DMS53 treated with DMSO at 0.1 percent for 48 hours (cell line): ENCODE data around the gene VEZF1.

Experiments used
- DNase-seq: peaks from one replicate; lab custom pipeline; 2025; ENCODE audit not compliant: unreplicated experiment; lab: John Stamatoyannopoulos, UW

The VEZF1 gene, protein sequence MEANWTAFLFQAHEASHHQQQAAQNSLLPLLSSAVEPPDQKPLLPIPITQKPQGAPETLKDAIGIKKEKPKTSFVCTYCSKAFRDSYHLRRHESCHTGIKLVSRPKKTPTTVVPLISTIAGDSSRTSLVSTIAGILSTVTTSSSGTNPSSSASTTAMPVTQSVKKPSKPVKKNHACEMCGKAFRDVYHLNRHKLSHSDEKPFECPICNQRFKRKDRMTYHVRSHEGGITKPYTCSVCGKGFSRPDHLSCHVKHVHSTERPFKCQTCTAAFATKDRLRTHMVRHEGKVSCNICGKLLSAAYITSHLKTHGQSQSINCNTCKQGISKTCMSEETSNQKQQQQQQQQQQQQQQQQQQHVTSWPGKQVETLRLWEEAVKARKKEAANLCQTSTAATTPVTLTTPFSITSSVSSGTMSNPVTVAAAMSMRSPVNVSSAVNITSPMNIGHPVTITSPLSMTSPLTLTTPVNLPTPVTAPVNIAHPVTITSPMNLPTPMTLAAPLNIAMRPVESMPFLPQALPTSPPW

DNA sequence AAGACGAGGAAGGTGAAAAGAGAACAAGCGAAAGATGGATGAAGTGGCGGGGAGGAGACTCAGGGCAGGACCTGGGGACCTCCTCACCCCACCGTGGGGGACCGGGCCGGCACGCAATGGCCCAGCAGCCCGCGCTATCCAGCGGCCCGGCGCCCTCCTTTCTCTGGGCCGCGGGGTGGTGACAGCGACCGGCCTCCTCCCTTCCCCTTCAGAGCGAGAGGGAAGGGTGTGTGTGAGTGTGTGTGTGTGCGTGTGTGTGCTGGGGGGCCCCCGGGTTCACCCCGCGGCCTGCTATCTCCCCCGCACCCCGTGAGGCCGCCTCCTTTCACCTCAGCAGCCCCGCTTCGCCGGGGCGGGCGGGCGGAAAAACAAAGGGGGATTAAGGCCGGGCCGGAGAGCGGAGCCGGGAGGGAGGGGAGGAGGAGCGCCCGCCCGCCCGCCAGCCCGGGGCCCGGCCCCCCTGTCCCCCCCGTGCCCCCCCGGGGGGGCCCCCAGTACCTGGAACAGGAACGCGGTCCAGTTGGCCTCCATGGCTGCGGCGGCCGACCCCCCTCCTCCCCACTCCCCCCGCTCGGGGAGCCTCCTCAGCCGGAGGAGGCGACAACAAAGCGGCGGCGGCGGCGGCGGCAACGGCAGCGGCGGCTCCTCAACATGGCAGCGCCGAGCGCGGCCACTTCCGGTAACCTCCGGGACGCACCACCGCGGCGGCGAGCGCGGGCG is at the start of gene VEZF1:
TSS of gene VEZF1 (minus strand) at position 674 of the 720 bp plus-strand sequence. CDS start at position 531, 143 bp downstream.
- peak; percentile 34 for DNase-seq

DNA sequence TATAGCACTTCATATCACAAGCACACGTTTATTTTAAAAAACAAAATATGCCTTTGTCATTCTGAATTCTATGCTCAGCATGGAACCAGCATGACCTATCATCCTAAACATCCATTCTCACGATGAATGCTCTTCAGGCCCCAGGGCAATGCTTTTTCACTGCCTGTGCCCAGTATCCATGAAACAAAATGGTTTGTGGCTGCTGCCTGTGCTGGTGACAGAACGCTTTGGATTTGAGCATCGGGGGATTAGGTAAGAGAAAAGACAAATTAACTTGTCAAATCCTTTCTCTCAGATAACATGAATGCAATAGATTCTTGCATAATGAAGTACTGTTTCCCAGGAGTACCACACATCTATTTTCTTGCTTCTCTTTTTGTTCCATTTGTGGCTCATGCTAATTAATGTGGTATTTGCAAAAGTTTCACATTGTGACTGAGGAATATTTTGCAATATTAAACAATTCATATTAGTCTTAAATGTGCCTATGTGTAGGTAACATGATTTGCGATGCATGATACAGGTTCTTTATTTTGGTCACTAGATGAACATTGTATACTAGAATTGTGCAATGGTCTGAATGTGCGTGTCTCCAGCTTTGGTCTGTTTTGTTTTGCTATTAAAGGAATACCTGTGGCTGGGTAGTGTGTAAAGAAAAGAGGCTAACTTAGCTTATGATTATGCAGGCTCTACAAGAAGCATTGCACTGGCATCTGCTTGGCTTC is 44.8 kb upstream of the VEZF1 start:
- no peak for DNase-seq

DNA sequence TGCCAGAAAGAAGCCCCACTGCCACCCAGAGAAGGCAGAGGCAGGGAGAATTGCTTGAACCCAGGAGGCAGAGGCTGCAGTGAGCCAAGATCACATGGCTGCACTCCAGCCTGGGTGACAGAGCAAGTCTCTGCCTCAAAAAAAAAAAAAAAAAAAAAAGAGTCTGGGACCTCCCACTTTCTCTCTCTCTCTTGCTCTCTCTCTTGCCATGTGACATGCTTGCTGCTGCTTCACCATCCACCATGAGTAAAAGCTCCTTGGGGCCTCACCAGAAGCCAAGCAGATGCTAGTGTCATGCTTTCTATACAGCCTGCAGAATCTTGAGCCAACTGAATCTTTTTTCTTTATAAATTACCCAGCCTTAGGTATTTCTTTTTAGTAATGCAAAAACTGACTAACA is 40.5 kb upstream of the VEZF1 start:
- DNase-seq = no peak

DNA sequence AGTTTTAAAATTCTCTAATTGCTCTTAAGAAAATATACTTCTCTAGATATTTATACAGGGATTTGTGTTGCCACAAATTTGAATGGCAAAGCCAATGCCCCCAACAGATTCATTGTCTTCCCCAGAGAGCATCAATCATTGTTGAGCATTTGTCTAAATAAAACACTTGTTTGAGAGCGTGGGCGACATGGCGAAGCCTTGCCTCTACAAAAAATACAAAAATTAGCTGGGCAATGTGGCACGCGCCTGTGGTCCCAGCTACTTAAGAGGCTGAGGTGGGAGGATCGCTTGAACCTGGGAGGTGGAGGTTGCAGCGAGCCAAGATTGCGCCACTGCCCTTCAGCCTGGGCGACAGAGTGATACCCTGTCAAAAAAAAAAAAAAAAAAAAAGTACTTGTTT is 32.3 kb upstream of the VEZF1 start:
- DNase-seq = no peak

DNA sequence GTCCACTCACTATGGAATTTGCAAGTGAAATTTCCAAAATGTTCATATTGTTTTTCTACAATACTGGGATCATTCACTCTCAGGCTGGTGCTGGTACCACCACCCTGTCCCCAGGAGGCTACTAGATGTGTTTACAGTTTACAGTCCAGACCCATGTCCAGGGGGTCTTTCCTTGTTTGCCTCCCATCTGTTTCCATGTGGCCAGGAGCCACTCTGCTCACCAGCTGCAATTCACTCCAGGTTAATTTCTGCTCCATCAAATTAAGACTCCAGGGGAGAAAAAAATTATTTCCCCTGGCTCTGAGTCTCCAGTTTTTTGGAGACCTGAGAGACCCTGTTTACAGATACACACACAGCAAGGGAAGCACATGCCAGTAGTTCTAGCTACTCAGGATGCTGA is 31.5 kb upstream of the VEZF1 start:
- no peak for DNase-seq

DNA sequence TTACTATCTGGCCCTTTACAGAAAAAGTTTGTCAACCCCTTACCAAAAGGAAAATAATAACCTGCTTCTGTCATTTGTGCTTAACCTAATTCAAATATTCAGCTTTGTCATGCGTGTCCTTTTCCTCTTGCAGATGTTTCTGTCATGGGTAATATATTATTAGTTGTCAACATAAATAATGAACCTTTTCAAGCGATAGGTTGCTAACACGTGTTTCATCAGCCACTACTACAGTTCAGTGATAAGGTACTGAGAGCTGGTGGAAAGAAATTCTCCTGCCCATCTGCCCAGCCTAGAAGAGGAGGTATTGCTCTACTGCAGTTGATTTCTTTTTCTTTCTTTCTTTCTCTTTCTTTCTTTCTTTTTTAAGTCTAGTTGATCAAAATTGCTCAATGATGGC is 31.0 kb upstream of the VEZF1 start:
- DNase-seq = no peak

DNA sequence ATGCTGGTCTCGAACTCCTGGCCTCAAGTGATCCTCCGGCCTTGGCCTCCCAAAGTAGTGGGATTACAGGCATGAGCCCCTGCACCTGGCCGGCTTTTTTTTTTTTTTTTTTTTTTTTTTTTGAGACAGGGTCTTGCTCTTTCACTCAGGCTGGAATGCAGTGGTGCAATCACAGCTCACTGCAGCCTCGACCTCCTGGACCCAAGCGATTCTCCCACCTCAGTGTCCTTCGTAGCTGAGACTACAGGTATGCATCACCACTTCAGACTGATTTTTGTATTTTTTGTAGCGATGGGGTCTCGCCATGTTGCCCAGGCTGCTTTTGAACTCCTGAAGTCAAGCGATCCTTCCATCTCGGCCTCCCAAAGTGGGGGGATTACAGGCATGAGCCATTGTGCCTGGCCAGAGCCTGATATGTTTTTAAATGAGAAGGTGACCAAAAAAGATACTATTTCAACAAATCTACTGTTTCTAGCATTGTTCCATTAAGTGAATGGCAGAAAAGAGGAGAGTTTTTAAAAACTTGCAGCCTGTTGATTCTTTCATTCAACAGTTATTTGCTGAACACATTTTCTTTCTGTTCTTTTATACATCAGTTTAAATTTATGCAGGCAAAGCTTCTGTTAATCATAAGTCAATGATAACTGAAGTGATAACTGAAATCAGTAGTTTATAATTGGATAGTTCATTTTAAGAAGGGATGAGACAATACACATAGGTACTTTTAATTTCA is 22.2 kb upstream of the VEZF1 start:
- no peak for DNase-seq

DNA sequence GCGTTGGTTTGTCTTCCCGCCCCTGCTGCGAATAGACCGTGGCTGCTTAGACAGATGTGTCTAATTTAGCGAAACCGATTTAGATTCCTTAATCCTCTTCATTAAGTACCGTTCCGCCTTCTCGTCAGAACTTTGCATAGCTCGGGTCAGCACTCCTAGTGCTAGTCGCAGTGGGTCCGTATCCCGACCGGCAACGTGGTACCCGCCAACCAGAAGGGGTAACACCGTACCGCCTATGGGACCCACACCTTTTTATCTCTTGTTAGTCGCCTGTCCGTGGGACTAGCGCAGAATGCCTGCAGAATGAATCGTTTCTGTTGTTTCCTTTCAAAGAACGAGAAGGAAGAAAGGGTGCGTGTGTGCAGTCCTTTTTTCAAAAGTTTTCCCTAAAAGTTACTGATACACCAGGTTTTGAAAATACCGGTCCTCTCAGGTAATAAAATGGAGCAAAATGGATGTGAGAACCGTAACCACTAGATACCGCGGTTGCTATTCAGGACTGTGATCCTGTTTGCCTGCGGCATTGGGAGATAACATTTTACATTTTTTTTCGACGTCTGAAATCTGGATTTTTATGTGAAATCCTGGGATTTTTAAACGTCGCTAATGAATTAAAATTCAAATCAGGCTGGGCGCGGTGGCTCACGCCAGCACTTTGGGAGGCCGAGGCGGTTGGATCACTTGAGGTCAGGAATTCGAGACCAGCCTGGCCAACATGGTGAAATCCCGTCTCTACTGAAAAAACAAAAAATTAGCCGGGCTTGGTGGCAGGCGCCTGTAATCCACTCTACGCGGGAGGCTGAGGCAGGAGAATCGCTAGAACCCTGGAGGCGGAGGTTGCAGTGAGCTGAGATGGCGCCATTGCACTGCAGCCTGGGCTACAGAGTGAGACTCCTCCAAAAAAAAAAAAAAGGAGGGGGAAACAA is 20.0 kb upstream of the VEZF1 start:
- DNase-seq = no peak

DNA sequence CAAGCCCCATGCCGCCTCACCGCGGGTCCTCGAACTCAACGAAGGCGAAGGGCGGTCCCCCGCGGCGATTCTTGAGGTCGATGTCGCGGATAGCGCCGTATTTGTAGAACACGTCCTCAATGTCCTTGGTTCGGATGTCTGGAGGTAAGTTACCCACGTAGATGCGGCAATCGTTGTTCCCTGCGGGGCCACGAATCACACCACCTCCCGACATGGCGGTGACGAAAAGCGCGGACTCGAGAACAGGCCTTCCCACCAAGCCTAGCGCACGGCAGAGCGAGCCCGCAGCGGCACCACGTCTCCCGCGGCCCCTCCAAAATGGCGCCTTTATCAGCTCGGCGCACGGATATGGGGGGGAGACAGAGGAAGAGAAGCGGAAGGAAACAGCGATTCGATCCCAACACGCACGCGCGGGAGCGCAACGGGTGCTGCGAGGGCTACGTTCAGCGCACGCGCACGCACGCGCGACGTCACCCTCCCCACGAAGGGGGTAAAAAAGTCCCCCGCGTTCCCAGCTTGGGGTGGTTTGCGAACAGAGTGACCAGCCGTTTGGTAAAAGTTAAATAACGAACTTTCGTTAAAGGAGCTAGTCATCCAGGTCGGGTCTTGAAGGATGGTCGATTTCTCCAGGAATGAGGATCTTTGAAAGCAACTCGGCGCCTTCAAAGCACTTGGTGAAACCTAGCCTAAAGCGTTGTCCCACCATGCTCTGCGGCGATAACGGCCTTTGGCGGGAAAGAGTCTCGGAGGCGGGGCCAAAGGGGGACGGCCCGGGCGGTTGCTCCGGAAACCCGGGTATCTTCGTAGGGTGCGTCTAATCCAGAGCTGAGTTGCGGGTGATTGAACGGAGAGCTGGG is 19.1 kb upstream of the VEZF1 start, which contains the start of gene SRSF1:
TSS of gene SRSF1 (minus strand) at position 323 of the 857 bp plus-strand sequence. CDS start at position 214, 109 bp downstream.
- peak; percentile 89 for DNase-seq

DNA sequence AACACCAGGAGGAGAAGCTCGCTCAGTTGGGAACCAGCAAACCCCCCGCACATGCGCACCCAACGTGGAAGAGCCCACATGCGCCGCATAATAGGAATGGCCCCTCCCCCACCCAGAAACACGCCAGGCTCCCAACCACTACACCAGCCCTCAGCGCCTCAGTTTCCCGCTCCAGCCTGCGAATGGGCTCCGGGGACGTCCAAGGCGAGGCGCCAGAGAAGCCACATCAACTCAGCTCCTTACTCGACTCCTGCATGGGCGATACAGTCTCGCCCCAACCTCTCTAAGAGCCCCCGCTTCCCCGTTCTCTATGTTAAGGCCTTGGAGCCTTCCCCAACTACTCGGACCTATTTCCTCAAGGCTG is 18.5 kb upstream of the VEZF1 start:
- no peak for DNase-seq

DNA sequence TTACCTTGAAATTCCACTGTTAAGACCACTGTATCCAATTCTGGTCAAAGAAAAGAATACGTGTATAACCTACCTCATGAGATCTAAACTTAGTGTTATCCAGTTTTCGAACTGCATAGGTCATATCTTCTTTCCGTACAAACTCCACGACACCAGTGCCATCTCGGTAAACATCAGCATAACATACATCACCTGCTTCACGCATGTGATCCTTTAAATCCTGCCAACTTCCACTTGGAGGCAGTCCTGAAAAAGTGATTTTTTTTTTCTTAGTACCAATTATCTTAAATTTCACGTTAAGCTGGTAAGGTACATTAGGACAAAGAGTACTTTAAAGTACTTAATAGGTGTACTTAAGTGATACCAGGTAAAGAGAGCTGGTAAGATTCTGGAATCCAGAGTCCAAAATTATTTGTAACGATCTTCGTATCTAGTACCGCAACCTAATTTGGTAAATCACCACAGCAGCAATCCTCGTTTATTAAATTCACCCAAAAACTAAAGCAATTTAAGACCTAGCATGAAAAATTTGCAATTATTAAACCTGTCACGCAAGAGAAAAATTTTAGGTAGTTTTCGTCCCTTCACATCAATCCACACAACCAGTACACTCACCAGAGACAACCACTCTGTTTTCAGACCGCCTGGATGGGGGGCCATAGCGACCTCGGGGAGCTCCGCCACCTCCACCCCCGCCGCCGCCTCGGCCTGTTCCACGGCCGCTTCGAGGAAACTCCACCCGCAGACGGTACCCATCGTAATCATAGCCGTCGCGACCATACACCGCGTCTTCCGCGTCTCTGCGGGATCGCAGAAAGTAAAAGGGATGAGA is 17.9 kb upstream of the VEZF1 start:
- DNase-seq = no peak

DNA sequence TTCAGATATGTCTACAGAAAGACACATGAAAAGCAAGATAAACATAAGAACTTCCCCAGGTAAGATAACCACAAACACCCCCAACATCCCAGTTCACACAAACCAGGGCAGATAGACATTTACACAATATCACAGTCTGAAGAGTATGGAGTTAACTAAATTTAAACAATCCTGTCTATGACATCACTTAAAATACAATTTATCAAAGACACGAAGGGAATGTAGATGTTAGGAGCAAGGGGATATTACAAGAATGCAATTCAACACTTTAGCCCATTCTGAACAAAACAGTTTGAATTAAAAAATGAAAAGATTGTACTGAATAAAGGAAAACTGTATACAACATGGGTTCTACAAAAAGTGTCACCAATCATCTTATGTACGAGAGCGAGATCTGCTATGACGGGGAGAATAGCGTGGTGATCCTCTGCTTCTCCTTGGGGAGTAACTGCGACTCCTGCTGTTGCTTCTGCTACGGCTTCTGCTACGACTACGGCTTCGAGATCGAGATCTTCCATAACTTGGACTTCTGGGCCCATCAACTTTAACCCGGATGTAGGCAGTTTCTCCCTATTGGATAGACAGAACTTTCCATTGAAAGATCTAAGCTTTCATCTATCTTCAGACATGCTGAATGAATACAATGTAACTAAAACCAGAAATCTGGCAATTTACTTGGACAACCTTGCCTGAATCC is 17.1 kb upstream of the VEZF1 start:
- DNase-seq = no peak

DNA sequence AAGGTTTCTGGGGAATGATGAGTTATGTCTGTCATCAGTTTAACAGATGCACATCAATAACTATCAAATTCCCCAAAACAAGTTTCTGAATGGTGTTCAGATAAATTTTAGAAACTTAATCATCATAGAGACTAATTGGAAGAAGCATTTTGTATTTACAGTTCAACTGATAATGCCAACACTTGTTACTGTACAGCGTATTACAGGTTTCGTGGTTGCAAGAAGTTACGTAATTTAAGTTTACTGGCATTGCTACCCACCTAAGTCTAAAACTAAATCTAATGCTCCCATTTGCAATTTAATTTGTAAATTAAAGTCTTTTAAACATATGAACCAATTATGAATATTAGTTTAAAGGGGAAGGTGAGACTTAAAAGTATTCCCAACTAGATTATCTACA is 16.0 kb upstream of the VEZF1 start:
- DNase-seq = no peak

DNA sequence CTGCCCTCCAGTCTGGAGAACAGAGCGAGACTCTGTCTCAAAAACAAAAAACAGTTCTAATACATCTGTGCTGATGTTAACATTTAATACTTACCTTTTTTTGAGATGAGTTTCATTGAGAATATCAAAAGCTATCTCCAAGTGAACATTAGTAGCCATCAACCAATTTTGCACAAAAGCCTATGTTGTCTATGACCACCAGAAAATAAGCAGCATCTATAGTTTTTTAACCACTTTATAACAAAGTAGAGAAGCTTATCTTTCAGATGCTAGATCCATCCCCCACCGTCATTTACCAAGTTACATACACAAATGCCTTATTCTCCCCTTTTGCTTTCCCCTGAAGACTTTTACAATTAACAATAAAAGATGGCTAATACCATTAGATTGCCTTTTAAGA is 14.9 kb upstream of the VEZF1 start:
- DNase-seq = no peak

DNA sequence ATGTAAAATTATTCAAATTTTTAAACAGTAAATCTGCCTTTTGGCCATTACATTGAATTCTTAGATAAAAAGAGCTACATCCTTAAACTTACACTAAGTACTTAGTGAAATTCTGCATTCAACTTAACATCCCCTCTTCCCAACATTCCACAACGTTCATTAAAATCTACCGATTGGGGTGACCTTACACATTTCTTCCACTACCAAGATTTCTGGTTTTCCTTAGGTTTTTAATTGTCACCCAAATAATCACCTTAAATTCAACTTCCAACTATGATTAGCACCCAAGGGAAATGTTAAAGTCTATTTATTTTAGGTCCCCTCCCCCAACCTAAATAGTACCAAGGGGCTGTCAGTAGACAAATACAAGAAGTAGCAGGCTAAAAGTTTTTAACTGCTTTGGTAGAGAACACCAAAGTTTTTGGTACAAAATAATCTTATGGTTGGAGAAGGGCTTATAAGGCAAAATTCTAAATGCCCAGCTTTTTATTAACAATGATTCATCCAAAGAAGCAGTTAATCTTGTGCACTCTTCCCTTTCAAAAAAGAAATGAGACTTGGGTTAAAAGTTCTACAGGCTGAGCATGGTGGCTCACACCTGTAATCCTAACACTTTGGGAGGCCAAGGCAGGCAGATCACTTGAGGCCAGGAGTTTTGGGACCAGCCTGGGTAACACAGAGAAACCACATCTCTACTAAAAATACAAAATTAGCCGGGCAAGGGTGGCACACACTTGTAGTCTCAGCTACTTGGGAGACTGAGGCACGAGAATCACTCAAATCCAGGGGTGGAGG is 14.3 kb upstream of the VEZF1 start:
- DNase-seq = no peak

DNA sequence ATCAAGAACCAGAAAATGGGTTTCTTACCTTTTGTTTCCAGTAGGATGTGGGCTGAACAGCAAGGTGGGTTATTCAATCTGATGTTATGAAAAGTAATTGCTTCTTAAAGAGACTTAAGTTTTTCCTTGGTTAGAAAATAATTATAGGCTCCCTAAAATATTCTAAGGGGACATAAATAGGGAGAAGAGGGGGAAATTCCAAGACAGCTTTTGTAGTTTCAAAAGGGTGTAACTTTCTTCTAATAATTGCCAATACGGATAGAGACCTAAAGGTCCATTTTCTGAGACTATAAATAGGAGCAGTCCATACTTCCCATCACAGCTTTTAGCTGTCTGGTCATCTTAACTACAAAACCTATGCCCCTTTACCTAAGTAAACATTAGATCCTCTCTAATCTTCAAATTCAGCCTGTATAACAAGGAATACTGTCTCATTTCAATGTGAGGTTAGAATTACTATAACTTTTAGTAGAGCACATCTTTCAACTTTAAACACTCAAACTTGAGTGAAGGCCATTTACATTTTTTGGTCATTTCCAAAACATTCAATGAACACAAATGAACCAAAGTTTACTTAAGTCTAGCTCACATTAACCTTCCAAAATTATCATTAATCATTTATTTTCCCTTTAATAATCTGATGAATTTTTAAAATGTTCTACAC is 13.5 kb upstream of the VEZF1 start:
- DNase-seq = no peak
